WERI-Rb-1 (cell line): ENCODE results near the gene RAB6B.

Experiments
- DNase-seq: peaks from one replicate; pipeline ENCODE4 v3.0.0-alpha.2; 2020
- H3K27ac ChIP-seq: fragments of 250-450 bp; sonication (Bioruptor Pico); 2 replicates; pipeline ENCODE4 v1.5.1; 2020; ENCODE audit warnings: mild to moderate bottlenecking, moderate library complexity
- H3K27me3 ChIP-seq: fragments of 250-450 bp; sonication (Bioruptor Pico); 2 replicates; pipeline ENCODE4 v1.5.1; 2021; ENCODE audit warnings: mild to moderate bottlenecking, low read depth, moderate library complexity; ENCODE audit not compliant: insufficient read depth, severe bottlenecking
- H3K36me3 ChIP-seq: fragments of 250-450 bp; sonication (Bioruptor Pico); 2 replicates; pipeline ENCODE4 v1.5.1; 2020; ENCODE audit warnings: mild to moderate bottlenecking, moderate library complexity
- H3K4me3 ChIP-seq: 2 replicates; pipeline ENCODE4 v1.5.1; 2011; ENCODE audit warnings: low read depth, mild to moderate bottlenecking, control low read depth, low read length
- H3K9me3 ChIP-seq: fragments of 250-450 bp; sonication (Bioruptor Pico); 2 replicates; pipeline ENCODE4 v1.5.1; 2021; ENCODE audit warnings: mild to moderate bottlenecking, moderate library complexity; ENCODE audit not compliant: severe bottlenecking
- CTCF ChIP-seq: IDR thresholded peaks from 2 replicates; pipeline ENCODE4 v1.5.1; 2011; ENCODE audit warnings: low read depth, mild to moderate bottlenecking, control low read depth, inconsistent platforms, low read length

RAB6B gene

GRCh38 chr3:133921592-133921991 lies 25.9 kb upstream of the RAB6B start:
- no peaks in the 10 kb centered on the region for H3K36me3 ChIP-seq

GRCh38 chr3:133917144-133917543 lies 21.5 kb upstream of the RAB6B start:
- no peak for TF ChIP-seq CTCF
- Histone ChIP-seq H3K27me3 (no peaks in the 10 kb centered on the region), H3K4me3 (no peak overlapping the region), H3K36me3 (no peaks in the 10 kb centered on the region), H3K27ac (no peak overlapping the region), H3K9me3 (peaks cover 5% of the 10 kb centered on the region)
- no peak for DNase-seq

More at GRCh38 chr3:133921592-133921991, 25.9 kb upstream of the RAB6B start:
- Histone ChIP-seq H3K4me3 (no peak overlapping the region), H3K27me3 (no peaks in the 10 kb centered on the region), H3K9me3 (peaks cover 8% of the 10 kb centered on the region), H3K27ac (no peak overlapping the region)
- no peak for TF ChIP-seq CTCF
- DNase-seq: no peak

DNA sequence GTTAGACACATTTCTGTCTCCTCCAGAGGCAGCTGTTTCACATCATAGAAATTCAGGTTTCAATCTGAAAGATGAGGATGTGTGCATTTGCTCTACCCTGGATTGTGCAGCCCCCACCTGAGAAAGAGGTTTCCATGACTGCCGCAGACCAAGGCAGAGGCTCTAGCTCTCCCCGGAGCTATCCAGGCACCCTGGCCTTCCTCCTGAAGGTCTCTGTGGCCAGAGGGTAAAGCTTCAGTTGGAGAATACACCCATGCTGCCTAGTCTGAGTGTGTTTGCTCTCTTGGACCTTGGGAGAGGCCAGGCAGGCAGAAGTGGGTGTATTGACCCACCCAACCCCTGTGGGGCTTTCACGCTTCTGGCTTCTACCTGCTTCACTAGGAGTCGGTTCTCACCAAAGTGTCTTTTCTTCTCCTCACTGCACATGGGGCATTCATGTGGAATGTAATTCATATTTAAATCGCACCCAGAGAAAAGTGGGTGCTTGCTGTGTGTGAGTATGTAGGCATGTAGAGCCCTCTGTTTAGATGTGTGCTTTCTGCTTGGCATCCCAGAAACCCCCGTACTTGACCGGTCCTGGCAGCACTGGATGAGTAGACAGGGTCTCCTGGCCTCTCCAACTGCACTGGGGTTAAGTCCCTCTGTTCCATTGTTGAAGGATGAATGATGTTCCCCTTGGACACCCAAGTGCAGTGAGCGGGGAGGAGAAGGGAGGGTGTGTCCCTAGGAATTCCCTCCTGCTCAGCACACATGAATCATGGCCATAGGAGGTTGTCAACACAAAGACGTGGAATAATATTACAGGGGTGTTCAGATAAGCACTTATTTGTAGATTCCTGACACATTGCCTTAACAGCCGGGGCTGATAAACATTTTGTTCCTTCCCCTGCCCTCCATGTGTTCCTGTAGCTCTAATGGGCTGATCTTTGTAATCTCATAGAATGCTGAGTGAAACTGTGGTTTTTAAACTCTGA lies 20.3 kb upstream of the RAB6B start:
- Histone ChIP-seq H3K36me3 (no peaks in the 10 kb centered on the region), H3K27me3 (no peaks in the 10 kb centered on the region), H3K27ac (no peak overlapping the region), H3K9me3 (peaks cover 3% of the 10 kb centered on the region), H3K4me3 (no peak overlapping the region; the same call in 1 of the 2 replicates)
- no peak for TF ChIP-seq CTCF
- DNase-seq: no peak

- Histone ChIP-seq H3K27ac (no peak overlapping the region), H3K36me3 (no peaks in the 10 kb centered on the region), H3K27me3 (no peaks in the 10 kb centered on the region), H3K9me3 (peaks cover 3% of the 10 kb centered on the region), H3K4me3 (0 out of 2 replicates have a peak overlapping the region, but pooled peaks have one; percentile 0)
- TF ChIP-seq CTCF: no peak
- peak; percentile 59 for DNase-seq
Measured at GRCh38 chr3:133914839-133915600, 19.3 kb upstream of the RAB6B start.

DNA sequence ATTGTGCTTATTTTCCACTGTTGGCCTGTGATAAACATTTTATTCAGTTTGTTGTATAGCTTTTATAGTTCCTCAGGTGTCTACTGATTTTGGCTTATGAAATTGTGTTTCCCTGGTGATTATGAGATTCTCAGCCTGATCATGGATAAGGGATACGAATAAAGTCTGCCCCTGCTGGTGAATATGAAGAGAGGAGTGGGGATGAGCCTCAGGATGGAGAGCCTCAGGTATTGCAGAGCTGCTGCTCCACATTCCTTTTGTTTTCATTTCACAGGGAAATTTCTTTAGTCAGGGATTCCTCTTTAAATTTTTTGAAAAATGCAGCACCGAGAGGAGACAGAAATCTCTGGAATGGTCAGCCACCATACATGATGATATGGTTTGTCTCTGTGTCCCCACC lies 14.7 kb upstream of the RAB6B start:
- H3K4me3 ChIP-seq: no peak overlapping the region
- H3K36me3 ChIP-seq: no peaks in the 10 kb centered on the region
- H3K27ac ChIP-seq: no peak overlapping the region
- TF ChIP-seq CTCF: peak; percentile 54
- no peak for DNase-seq
- H3K27me3 ChIP-seq: no peaks in the 10 kb centered on the region
- no peaks in the 10 kb centered on the region for H3K9me3 ChIP-seq
